Measurements from ENCODE around the gene EPS15. TPM values are rescaled to one million over a fixed set of nuclear protein-coding genes. Genes with fewer than 3 reads are reported as not detected.

Gene EPS15
- total RNA-seq, 5 donors from 2014 or later (not counting 1 experiment from before 2014, with no cell fraction given): 61.0 to 76.1 (median 75.2) TPM

- WGBS (ENCODE audit: insufficient coverage): 96% methylated on average over 6 of the region's 6 CpGs
- H3K27ac Mint-ChIP-seq: no peak overlapping the region
- Histone ChIP-seq H3K4me1 (ENCODE audit: control insufficient read depth in 1 of 2, extremely low read depth in 1 of 2, insufficient read depth in 2 of 2, low read length in 2 of 2) (no peaks in the 10 kb centered on the region), H3K4me3 (ENCODE audit: control insufficient read depth in 1 of 2, extremely low read depth in 1 of 2, low read length in 1 of 2) (no peak overlapping the region), H3K36me3 (ENCODE audit: control insufficient read depth in 2 of 2, extremely low read depth in 1 of 2, insufficient read depth in 1 of 2, low read length in 1 of 2) (no peaks in the 10 kb centered on the region), H3K27me3 (replicated peaks in 1 of 2; ENCODE audit: control insufficient read depth in 2 of 2, extremely low read depth in 1 of 2, insufficient read depth in 2 of 2, low read length in 1 of 2) (peaks cover 0 to 5% of the 10 kb centered on the region in 2 experiments), H3K27ac (ENCODE audit: low read length) (no peak overlapping the region), H3K9me3 (no peaks in the 10 kb centered on the region)
- peaks cover 0 to 6% (median 4%) of the 10 kb centered on the region in 3 donors for H3K4me1 Mint-ChIP-seq
- no peaks in the 10 kb centered on the region for H3K9me3 Mint-ChIP-seq
- CTCF ChIA-PET: interaction anchor here in 1 of 2 donors (0.6 kb wide), 2 partner anchors 10 to 608 kb away, joined by 3 to 4 read pairs; no protein-coding TSS in a partner anchor
- no peak for DNase-seq
- no peaks in the 10 kb centered on the region for H3K36me3 Mint-ChIP-seq
- no peaks in the 10 kb centered on the region for H3K27me3 Mint-ChIP-seq
- no peak overlapping the region for H3K4me3 Mint-ChIP-seq
- ATAC-seq (replicated peaks in 1 of 4): no peak
- POLR2A ChIA-PET: no interaction called here
These were observed 210.4 kb downstream of the EPS15 start for GRCh38 chr1:51308636-51309035.

GRCh38 chr1:51306950-51307349, 212.1 kb downstream of the EPS15 start:
- H3K27ac Mint-ChIP-seq: no peak overlapping the region
- peaks cover 0 to 6% (median 5%) of the 10 kb centered on the region in 3 donors for H3K4me1 Mint-ChIP-seq
- 95% methylated on average over 4 of the region's 5 CpGs for WGBS (ENCODE audit: insufficient coverage)
- H3K4me3 Mint-ChIP-seq: no peak overlapping the region
- Histone ChIP-seq H3K36me3 (ENCODE audit: control insufficient read depth in 2 of 2, extremely low read depth in 1 of 2, insufficient read depth in 1 of 2, low read length in 1 of 2) (no peaks in the 10 kb centered on the region), H3K27ac (ENCODE audit: low read length) (no peak overlapping the region), H3K9me3 (no peaks in the 10 kb centered on the region), H3K4me3 (ENCODE audit: control insufficient read depth in 1 of 2, extremely low read depth in 1 of 2, low read length in 1 of 2) (no peak overlapping the region), H3K4me1 (ENCODE audit: control insufficient read depth in 1 of 2, extremely low read depth in 1 of 2, insufficient read depth in 2 of 2, low read length in 2 of 2) (no peaks in the 10 kb centered on the region), H3K27me3 (replicated peaks in 1 of 2; ENCODE audit: control insufficient read depth in 2 of 2, extremely low read depth in 1 of 2, insufficient read depth in 2 of 2, low read length in 1 of 2) (peaks cover 0 to 5% of the 10 kb centered on the region in 2 experiments)
- ChIA-PET CTCF (no interaction called here), POLR2A (no interaction called here)
- no peaks in the 10 kb centered on the region for H3K9me3 Mint-ChIP-seq
- H3K36me3 Mint-ChIP-seq: no peaks in the 10 kb centered on the region
- no peaks in the 10 kb centered on the region for H3K27me3 Mint-ChIP-seq
- DNase-seq (no peak), ATAC-seq (replicated peaks in 1 of 4) (no peak)

- ChIA-PET CTCF (interaction anchor here in 1 of 2 donors (0.7 kb wide), 1 partner anchor 65 kb away, joined by 4 read pairs; no protein-coding TSS in a partner anchor), POLR2A (no interaction called here)
These were observed 213.7 kb downstream of the EPS15 start for GRCh38 chr1:51305371-51305823.

GRCh38 chr1:51304360-51304759, 214.7 kb downstream of the EPS15 start:
- DNase-seq (no peak), ATAC-seq (replicated peaks in 1 of 4) (no peak)
- Mint-ChIP-seq H3K4me3 (no peak overlapping the region), H3K4me1 (peaks cover 0 to 2% (median 0%) of the 10 kb centered on the region in 3 donors), H3K9me3 (no peaks in the 10 kb centered on the region), H3K27ac (no peak overlapping the region), H3K27me3 (no peaks in the 10 kb centered on the region), H3K36me3 (no peaks in the 10 kb centered on the region)
- no peaks in the 10 kb centered on the region for H3K9me3 ChIP-seq
- POLR2A ChIA-PET: no interaction called here
- no peaks in the 10 kb centered on the region for H3K36me3 ChIP-seq (ENCODE audit: control insufficient read depth in 2 of 2, extremely low read depth in 1 of 2, insufficient read depth in 1 of 2, low read length in 1 of 2)
- H3K4me3 ChIP-seq (ENCODE audit: control insufficient read depth in 1 of 2, extremely low read depth in 1 of 2, low read length in 1 of 2): no peak overlapping the region
- WGBS (ENCODE audit: insufficient coverage): no CpG with 5 or more reads among the region's 1 CpG
- no peaks in the 10 kb centered on the region for H3K4me1 ChIP-seq (ENCODE audit: control insufficient read depth in 1 of 2, extremely low read depth in 1 of 2, insufficient read depth in 2 of 2, low read length in 2 of 2)
- peaks cover 0 to 8% of the 10 kb centered on the region in 2 experiments for H3K27me3 ChIP-seq (replicated peaks in 1 of 2; ENCODE audit: control insufficient read depth in 2 of 2, extremely low read depth in 1 of 2, insufficient read depth in 2 of 2, low read length in 1 of 2)
- CTCF ChIA-PET: no interaction called here
- no peak overlapping the region for H3K27ac ChIP-seq (ENCODE audit: low read length)

More at GRCh38 chr1:51305371-51305823, 213.7 kb downstream of the EPS15 start:
- H3K4me1 ChIP-seq (ENCODE audit: control insufficient read depth in 1 of 2, extremely low read depth in 1 of 2, insufficient read depth in 2 of 2, low read length in 2 of 2): no peaks in the 10 kb centered on the region
- no peaks in the 10 kb centered on the region for H3K36me3 Mint-ChIP-seq
- no peaks in the 10 kb centered on the region for H3K27me3 Mint-ChIP-seq
- H3K27ac ChIP-seq (ENCODE audit: low read length): no peak overlapping the region
- DNase-seq (no peak), ATAC-seq (replicated peaks in 1 of 4) (no peak)
- peaks cover 0 to 2% (median 0%) of the 10 kb centered on the region in 3 donors for H3K4me1 Mint-ChIP-seq
- H3K4me3 ChIP-seq (ENCODE audit: control insufficient read depth in 1 of 2, extremely low read depth in 1 of 2, low read length in 1 of 2): no peak overlapping the region
- 93% methylated on average over 2 of the region's 4 CpGs for WGBS (ENCODE audit: insufficient coverage)
- no peaks in the 10 kb centered on the region for H3K9me3 Mint-ChIP-seq
- no peak overlapping the region for H3K4me3 Mint-ChIP-seq
- H3K27me3 ChIP-seq (replicated peaks in 1 of 2; ENCODE audit: control insufficient read depth in 2 of 2, extremely low read depth in 1 of 2, insufficient read depth in 2 of 2, low read length in 1 of 2): peaks cover 0 to 5% of the 10 kb centered on the region in 2 experiments
- no peak overlapping the region for H3K27ac Mint-ChIP-seq
- no peaks in the 10 kb centered on the region for H3K9me3 ChIP-seq
- no peaks in the 10 kb centered on the region for H3K36me3 ChIP-seq (ENCODE audit: control insufficient read depth in 2 of 2, extremely low read depth in 1 of 2, insufficient read depth in 1 of 2, low read length in 1 of 2)

Other genes with a start within 250 kb of the EPS15 start
- gene TTC39A, start 188.7 kb downstream of the EPS15 start, total RNA-seq: under 1 TPM in 1 of 5 donors, not detected in 4; 0.36 TPM
- gene OSBPL9, start 97.8 kb upstream of the EPS15 start, total RNA-seq: 10 to 100 TPM; 39.8 to 50.7 (median 43.4) TPM

All from T-cell (primary cell).